ENCODE results near the gene THPO.

GRCh38 chr3:184358124-184358767 lies 19.8 kb downstream of the THPO start:
- TF ChIP-seq SUZ12 (IDR thresholded peaks at IDR 0.05) (no peak), HDGF (IDR thresholded peaks at IDR 0.05; ENCODE audit: borderline replicate concordance) (no peak), FOXM1 (IDR thresholded peaks at IDR 0.05; ENCODE audit: borderline replicate concordance) (no peak), ARNT (IDR thresholded peaks at IDR 0.05) (no peak), TARDBP (IDR thresholded peaks at IDR 0.05) (no peak), LEF1 (IDR thresholded peaks at IDR 0.05; ENCODE audit: borderline replicate concordance) (no peak), SP1 (IDR thresholded peaks at IDR 0.05) (no peak)
